HUES64 (cell line): ENCODE measurements around the gene GMDS.

Experiments
- H3K27ac ChIP-seq: 2 replicates; pipeline ENCODE4 v1.7.0; 2013; ENCODE audit warnings: low read depth, low read length, inconsistent platforms
- H3K27me3 ChIP-seq: 2 replicates; pipeline ENCODE4 v1.6.1; 2013; ENCODE audit warnings: mild to moderate bottlenecking, low read length; ENCODE audit not compliant: insufficient read depth
- H3K36me3 ChIP-seq: 2 replicates; pipeline ENCODE4 v1.6.1; 2013; ENCODE audit warnings: mild to moderate bottlenecking, low read length; ENCODE audit not compliant: insufficient read depth
- H3K4me1 ChIP-seq: 2 replicates; pipeline ENCODE4 v1.6.1; 2013; ENCODE audit warnings: mild to moderate bottlenecking, low read length, moderate library complexity; ENCODE audit not compliant: insufficient read depth
- H3K4me3 ChIP-seq: 2 replicates; pipeline ENCODE4 v1.5.1; 2013; ENCODE audit warnings: mild to moderate bottlenecking, low read length, moderate library complexity
- H3K9ac ChIP-seq: 2 replicates; pipeline ENCODE4 v1.6.1; 2013; ENCODE audit warnings: mild to moderate bottlenecking, low read depth, low read length
- H3K9me3 ChIP-seq: 2 replicates; pipeline ENCODE4 v1.6.1; 2013; ENCODE audit warnings: low read depth, low read length; ENCODE audit not compliant: insufficient read depth
- WGBS: fragments of 150-250, 120-280 bp; methylation state at CpG from one replicate; pipeline ENCODE4 v1.1.7; 2013; ENCODE audit warnings: missing lambda C conversion rate; 5-methylcytosine and 5-hydroxymethylcytosine counted together

The GMDS gene

DNA sequence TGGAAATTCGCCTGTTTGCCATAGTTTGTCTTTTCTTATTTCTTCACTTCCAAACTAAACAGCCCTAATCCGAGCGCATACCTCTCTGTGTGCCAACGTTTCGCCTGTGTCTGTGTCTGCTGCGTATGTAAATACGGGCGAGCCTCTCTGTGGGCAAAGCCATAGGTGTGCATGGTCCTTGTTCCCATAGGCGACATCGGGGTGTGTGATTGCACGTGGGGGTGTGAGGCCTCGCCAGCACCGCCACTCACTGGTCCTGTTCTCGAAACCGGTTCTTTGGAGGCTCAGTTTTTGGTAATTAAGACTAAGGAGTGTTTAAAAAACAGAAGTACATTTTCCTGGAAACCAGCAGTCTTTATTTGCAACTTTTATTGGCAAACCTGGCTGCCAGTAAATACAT, 641.7 kb downstream of the GMDS start:
- H3K9me3 ChIP-seq, result no peaks in the 10 kb centered on the region
- peaks cover 74% of the 10 kb centered on the region for H3K27me3 ChIP-seq
- H3K9ac ChIP-seq, result no peak overlapping the region
- peaks cover 23% of the 10 kb centered on the region for H3K4me1 ChIP-seq
- peak overlapping the region; percentile 54 for H3K4me3 ChIP-seq
- WGBS, result 81% methylated on average over 15 of the region's 15 CpGs
- H3K36me3 ChIP-seq, result no peaks in the 10 kb centered on the region
- no peak overlapping the region for H3K27ac ChIP-seq

DNA sequence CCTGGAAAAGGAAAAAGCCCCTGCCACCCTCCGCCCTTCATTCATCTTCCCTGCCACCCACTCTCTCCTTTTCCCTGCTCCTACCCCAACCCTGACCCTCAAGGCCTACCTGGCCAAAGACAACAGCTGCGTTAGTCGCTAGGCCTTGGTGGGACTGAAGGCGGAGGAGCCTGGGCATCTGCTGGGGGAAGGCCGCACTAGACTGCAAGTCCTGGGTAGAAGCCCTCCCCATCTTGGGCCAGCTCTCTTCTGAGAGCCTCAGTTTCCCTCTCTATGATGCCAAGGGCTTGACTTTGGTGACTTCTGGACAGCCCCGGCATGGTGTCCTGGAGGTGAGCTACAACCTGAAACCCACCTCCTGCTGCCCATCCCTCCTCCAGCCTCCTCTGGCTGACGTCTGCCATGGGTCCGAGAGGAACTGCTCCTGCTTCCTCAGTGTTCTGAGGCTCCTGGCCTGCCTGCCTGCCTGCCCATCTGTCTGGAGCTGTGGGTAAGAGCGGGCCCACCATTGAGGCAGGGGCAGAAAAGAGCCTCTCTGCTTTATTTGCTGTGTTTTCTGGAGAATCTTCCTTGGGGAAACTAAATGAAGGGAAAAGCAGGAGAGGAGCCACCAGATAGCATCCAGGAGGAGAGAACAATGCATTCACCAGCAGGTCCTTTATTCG, 643.2 kb downstream of the GMDS start:
- Histone ChIP-seq H3K27ac (no peak overlapping the region), H3K4me3 (no peak overlapping the region), H3K4me1 (peaks cover 17% of the 10 kb centered on the region), H3K9ac (no peak overlapping the region), H3K36me3 (no peaks in the 10 kb centered on the region), H3K27me3 (peaks cover 59% of the 10 kb centered on the region), H3K9me3 (no peaks in the 10 kb centered on the region)
- 92% methylated on average over 10 of the region's 10 CpGs for WGBS

DNA sequence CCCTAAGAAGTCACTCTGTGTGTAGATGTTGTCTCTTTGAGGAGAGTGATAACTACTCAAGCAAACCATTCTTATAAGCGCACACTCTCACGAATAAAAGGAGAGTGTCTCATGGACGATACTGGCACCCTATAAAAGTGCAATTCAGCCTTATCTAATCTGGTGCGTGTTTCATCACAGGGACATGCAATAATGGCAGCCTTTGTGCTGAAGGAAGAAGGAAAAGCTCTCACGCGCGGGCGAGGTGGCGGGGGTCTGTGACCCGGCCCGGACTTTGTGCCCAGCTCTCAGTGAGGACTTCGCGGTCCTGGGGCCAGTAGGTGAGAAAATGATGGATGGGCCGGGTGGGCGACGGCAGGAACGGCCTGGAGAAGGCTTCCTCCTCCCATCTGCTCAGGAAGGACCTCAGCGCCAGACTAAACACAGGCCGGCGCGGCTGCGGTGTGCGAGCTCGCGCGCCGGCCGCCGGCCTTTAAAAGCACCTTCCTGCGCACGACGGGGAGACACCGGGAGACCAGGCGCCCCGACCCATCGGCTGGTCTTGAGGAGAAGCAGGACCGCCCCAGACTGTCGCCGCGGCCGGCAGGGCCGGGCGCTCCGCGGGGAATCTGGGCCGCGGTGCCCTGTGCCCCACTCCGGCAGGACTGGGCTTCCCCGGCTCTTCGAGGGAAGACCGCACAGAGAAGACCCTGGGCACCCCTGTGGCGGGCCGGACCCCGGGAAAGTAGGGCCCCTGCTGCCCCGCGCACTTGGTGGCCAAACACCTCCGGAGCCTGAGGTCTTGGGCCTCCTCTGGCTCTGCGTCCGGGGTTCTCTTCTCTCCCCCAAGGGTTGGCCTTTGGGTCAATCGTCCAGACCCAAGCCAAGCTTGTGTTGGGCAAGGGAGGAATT, 644.0 kb downstream of the GMDS start:
- peaks cover 51% of the 10 kb centered on the region for H3K27me3 ChIP-seq

DNA sequence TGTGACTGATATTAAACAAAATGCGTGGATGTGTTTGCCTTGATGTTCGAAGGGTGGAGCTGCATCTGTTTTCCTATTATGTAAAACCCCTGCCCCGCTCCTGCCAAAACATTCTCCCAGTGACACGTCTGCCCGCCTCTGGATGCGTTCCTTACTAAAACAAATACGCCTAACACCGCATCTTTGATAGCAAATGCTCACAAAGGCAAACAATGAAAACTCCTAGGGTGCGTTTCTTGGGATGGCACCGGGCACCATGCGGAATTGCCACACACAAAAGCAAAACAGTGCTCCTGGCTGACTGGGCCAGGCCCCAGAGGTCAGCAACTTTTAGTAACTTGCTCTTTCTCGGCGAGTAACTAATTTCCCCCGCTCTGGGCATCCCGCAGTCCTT, 644.6 kb downstream of the GMDS start:
- H3K9me3 ChIP-seq, result no peaks in the 10 kb centered on the region
- H3K27me3 ChIP-seq, result peaks cover 48% of the 10 kb centered on the region
- no peak overlapping the region for H3K9ac ChIP-seq
- H3K36me3 ChIP-seq, result no peaks in the 10 kb centered on the region
- no peak overlapping the region for H3K4me3 ChIP-seq
- 86% methylated on average over 15 of the region's 15 CpGs for WGBS
- no peak overlapping the region for H3K27ac ChIP-seq
- H3K4me1 ChIP-seq, result peaks cover 14% of the 10 kb centered on the region

More for the DNA sequence above, 644.0 kb downstream of the GMDS start:
- WGBS, result 96% methylated on average over 60 of the region's 60 CpGs
- Histone ChIP-seq H3K36me3 (no peaks in the 10 kb centered on the region), H3K4me1 (peaks cover 17% of the 10 kb centered on the region), H3K9me3 (no peaks in the 10 kb centered on the region), H3K27ac (no peak overlapping the region), H3K4me3 (no peak overlapping the region), H3K9ac (no peak overlapping the region)

DNA sequence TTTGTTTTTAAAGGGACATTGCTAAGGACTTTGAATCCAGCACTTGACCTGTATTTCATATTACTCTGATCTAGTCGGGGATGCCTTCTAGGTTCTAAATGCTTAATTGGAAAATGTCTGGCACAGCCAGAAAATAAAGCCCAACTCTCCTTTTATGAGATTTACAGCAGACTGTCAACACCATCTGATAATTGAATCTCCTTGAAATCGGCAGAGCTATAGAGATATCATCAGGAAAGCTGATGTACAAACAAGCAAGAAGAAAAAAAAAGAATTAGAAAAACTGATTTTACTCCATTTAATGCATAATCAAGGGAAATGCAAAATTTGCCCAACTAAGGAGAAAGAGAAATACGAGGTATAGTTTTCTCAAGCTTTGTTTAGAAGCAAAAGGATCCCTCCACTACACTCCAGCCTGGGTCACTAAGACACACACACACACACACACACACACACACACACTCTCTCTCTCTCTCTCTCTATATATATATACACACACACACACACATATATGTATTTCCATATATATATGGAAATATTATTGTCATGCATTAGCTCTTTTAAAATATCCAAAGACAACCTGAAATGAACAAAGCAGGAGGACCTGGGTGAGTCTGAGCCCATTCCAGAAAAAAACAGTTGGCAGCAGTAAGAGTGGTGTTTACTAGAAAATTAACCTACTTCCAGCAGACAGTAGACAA, 645.2 kb downstream of the GMDS start:
- no peak overlapping the region for H3K4me3 ChIP-seq
- 83% methylated on average over 1 of the region's 3 CpGs for WGBS
- H3K9me3 ChIP-seq, result no peaks in the 10 kb centered on the region
- H3K27me3 ChIP-seq, result peaks cover 45% of the 10 kb centered on the region
- no peak overlapping the region for H3K9ac ChIP-seq
- H3K36me3 ChIP-seq, result no peaks in the 10 kb centered on the region
- H3K27ac ChIP-seq, result no peak overlapping the region
- H3K4me1 ChIP-seq, result peaks cover 11% of the 10 kb centered on the region

DNA sequence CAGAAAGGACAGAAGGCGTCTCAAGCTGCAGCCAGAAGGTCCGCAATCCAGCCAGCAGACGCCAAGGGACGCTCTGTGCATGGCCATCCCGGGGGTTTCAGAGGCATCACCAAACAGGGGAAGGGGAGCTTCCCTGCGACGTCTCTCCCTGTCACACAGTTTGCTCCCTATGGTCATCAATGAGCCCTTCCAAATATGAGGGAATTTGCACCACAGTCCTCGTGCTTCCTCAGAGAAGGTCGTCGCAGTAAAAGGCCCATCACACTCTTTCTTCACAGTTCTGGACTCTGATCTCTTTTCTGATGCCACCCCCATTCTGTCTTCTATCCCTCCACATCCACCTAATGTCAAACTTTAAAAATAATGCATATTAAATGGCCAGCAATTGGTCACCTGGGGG, 645.9 kb downstream of the GMDS start:
- Histone ChIP-seq H3K27me3 (peaks cover 38% of the 10 kb centered on the region), H3K36me3 (no peaks in the 10 kb centered on the region), H3K27ac (no peak overlapping the region), H3K9me3 (no peaks in the 10 kb centered on the region), H3K9ac (no peak overlapping the region), H3K4me1 (peaks cover 11% of the 10 kb centered on the region), H3K4me3 (no peak overlapping the region)
- WGBS, result 87% methylated on average over 10 of the region's 10 CpGs

DNA sequence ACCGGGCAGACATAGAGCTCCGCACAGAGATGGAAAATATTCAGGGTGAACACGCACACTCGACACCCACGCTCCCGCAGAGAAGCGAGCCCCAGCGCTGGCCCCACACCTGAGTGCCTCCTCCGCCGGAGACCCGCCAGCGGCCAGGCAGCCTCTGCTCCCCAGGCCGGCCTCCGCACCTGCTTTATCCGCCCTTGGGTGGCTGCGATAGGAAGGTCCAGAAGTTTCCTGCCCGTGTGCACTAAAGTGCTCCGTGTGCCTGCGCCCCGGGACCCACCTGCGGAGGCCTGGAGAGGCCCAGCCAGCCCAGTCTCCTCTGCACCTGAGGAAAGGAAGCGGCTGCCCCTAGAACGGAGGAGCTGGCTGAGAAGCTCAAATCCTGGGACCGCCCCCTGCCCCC, 646.5 kb downstream of the GMDS start:
- WGBS, result 94% methylated on average over 24 of the region's 24 CpGs
- peaks cover 32% of the 10 kb centered on the region for H3K27me3 ChIP-seq

DNA sequence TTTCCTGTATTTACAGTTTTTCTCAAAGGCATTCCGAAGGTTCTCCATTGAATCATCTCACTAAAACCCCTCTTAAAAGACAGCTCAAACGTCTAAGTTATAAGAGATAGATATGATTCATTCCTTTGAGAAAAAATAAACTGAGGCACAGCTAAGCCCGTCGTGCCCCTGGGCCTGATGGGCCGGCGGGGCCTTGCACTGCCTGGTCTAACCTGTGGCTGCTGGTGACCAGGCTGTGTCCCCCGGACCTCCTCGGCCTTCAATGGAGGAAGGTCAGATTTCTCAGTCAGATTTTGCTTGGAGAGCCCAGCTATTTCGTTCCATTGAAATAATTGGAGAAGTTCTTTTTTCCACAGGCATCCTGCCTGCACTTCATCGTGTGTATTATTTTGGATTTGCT, 647.0 kb downstream of the GMDS start:
- no peak overlapping the region for H3K9ac ChIP-seq
- H3K4me3 ChIP-seq, result no peak overlapping the region
- H3K9me3 ChIP-seq, result no peaks in the 10 kb centered on the region
- H3K27ac ChIP-seq, result no peak overlapping the region
- peaks cover 27% of the 10 kb centered on the region for H3K27me3 ChIP-seq
- H3K4me1 ChIP-seq, result peaks cover 11% of the 10 kb centered on the region
- H3K36me3 ChIP-seq, result no peaks in the 10 kb centered on the region
- WGBS, result 90% methylated on average over 10 of the region's 10 CpGs

More for the DNA sequence above, 646.5 kb downstream of the GMDS start:
- Histone ChIP-seq H3K9me3 (no peaks in the 10 kb centered on the region), H3K9ac (no peak overlapping the region), H3K4me1 (peaks cover 11% of the 10 kb centered on the region), H3K36me3 (no peaks in the 10 kb centered on the region), H3K27ac (no peak overlapping the region), H3K4me3 (no peak overlapping the region)

DNA sequence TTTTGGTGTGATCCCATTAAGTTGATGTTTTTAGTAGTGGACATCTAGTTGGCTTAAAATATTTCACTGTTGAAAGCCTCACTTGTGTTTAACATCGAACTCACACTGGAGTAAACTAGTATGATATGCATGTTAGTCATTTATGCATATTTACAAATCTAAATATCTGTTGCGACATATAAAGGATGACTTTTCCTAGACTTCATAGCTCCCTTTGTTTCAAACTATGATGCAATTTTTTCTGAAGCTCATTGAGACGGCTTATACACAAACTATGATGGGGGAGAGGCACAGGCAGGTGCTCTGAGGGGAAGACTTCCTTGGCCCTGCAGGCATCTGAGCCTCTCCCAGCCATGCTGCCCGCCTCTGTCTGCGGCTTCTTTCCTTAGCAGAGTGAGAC, 647.5 kb downstream of the GMDS start:
- no peak overlapping the region for H3K27ac ChIP-seq
- 78% methylated on average over 4 of the region's 5 CpGs for WGBS

DNA sequence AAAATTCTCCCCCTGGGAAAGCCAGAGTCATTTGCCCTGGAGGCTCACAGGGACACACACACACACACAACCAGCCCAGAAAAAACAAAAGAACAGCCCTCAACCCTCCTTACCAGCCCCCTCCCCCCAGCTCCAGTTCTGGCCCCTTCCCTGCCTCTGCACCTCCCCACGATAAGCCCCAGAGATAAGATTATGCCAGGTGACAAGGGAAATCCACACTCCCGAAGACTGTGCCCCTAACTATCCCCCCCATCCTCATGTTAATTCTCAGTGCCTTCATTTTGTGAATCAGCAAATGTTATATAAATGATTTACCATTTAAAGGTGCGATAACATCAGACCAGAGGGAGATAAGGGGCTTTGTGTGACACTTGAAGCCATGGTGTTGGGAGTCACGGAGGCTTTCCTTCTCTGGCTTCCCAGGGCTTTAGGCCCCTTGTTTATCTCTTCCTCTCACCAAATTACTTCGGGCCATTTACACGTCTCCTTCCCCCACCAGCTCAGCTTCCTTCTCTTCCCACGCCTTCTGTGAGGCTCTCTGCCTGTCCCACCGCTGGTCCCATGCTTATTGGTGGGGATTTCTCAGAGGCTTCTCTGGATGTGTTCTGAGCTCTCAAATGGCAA, 648.2 kb downstream of the GMDS start:
- H3K27me3 ChIP-seq, result peaks cover 19% of the 10 kb centered on the region
- no peaks in the 10 kb centered on the region for H3K36me3 ChIP-seq
- no peak overlapping the region for H3K27ac ChIP-seq
- 45% methylated on average over 8 of the region's 8 CpGs for WGBS
- H3K9me3 ChIP-seq, result no peaks in the 10 kb centered on the region
- no peak overlapping the region; the same call in 1 of the 2 replicates for H3K9ac ChIP-seq
- no peak overlapping the region for H3K4me3 ChIP-seq
- peaks cover 11% of the 10 kb centered on the region for H3K4me1 ChIP-seq

More for the DNA sequence above, 647.5 kb downstream of the GMDS start:
- peaks cover 11% of the 10 kb centered on the region for H3K4me1 ChIP-seq
- no peak overlapping the region for H3K4me3 ChIP-seq
- peaks cover 25% of the 10 kb centered on the region for H3K27me3 ChIP-seq
- H3K9ac ChIP-seq, result no peak overlapping the region
- no peaks in the 10 kb centered on the region for H3K36me3 ChIP-seq
- H3K9me3 ChIP-seq, result no peaks in the 10 kb centered on the region
